ENCODE measurements around the gene ERC2. TPM values are rescaled to one million over a fixed set of nuclear protein-coding genes. Genes with fewer than 3 reads are reported as not detected.

The ERC2 gene
- total RNA-seq, 1 donor from 2014 or later = 48.3 TPM

- no peak overlapping the region for H3K4me3 Mint-ChIP-seq (ENCODE audit: unreplicated experiment)
- peaks cover 24% of the 10 kb centered on the region for H3K4me1 Mint-ChIP-seq (ENCODE audit: low read depth, unreplicated experiment)
- no peak for TF ChIP-seq CTCF (IDR thresholded peaks at IDR 0.05; ENCODE audit: partially characterized antibody, unreplicated experiment)
- DNase-seq = no peak
- H3K9me3 Mint-ChIP-seq (ENCODE audit: unreplicated experiment) = no peaks in the 10 kb centered on the region
- H3K36me3 Mint-ChIP-seq (ENCODE audit: unreplicated experiment) = no peaks in the 10 kb centered on the region
- H3K27me3 Mint-ChIP-seq (ENCODE audit: unreplicated experiment) = peaks cover 2% of the 10 kb centered on the region
- H3K27ac Mint-ChIP-seq (ENCODE audit: unreplicated experiment) = no peak overlapping the region
Measured at GRCh38 chr3:56053727-56054126, 414.5 kb downstream of the ERC2 start.

- Mint-ChIP-seq H3K4me3 (ENCODE audit: unreplicated experiment) (no peak overlapping the region), H3K4me1 (ENCODE audit: low read depth, unreplicated experiment) (peaks cover 24% of the 10 kb centered on the region), H3K36me3 (ENCODE audit: unreplicated experiment) (no peaks in the 10 kb centered on the region), H3K9me3 (ENCODE audit: unreplicated experiment) (no peaks in the 10 kb centered on the region), H3K27me3 (ENCODE audit: unreplicated experiment) (peaks cover 2% of the 10 kb centered on the region), H3K27ac (ENCODE audit: unreplicated experiment) (no peak overlapping the region)
- no peak for DNase-seq
- no peak for TF ChIP-seq CTCF (IDR thresholded peaks at IDR 0.05; ENCODE audit: partially characterized antibody, unreplicated experiment)
Measured at GRCh38 chr3:56052188-56052587, 416.1 kb downstream of the ERC2 start.

GRCh38 chr3:56051052-56051451 is 417.2 kb downstream of the ERC2 start:
- H3K36me3 Mint-ChIP-seq (ENCODE audit: unreplicated experiment) = no peaks in the 10 kb centered on the region
- no peak for DNase-seq
- no peak for TF ChIP-seq CTCF (IDR thresholded peaks at IDR 0.05; ENCODE audit: partially characterized antibody, unreplicated experiment)
- H3K27me3 Mint-ChIP-seq (ENCODE audit: unreplicated experiment) = peaks cover 2% of the 10 kb centered on the region
- no peak overlapping the region for H3K27ac Mint-ChIP-seq (ENCODE audit: unreplicated experiment)
- no peak overlapping the region for H3K4me3 Mint-ChIP-seq (ENCODE audit: unreplicated experiment)
- no peaks in the 10 kb centered on the region for H3K9me3 Mint-ChIP-seq (ENCODE audit: unreplicated experiment)
- peaks cover 16% of the 10 kb centered on the region for H3K4me1 Mint-ChIP-seq (ENCODE audit: low read depth, unreplicated experiment)

- Mint-ChIP-seq H3K9me3 (ENCODE audit: unreplicated experiment) (no peaks in the 10 kb centered on the region), H3K4me1 (ENCODE audit: low read depth, unreplicated experiment) (peaks cover 4% of the 10 kb centered on the region), H3K27ac (ENCODE audit: unreplicated experiment) (no peak overlapping the region), H3K27me3 (ENCODE audit: unreplicated experiment) (peaks cover 2% of the 10 kb centered on the region), H3K4me3 (ENCODE audit: unreplicated experiment) (no peak overlapping the region), H3K36me3 (ENCODE audit: unreplicated experiment) (no peaks in the 10 kb centered on the region)
- no peak for DNase-seq
- no peak for TF ChIP-seq CTCF (IDR thresholded peaks at IDR 0.05; ENCODE audit: partially characterized antibody, unreplicated experiment)
Measured at GRCh38 chr3:56048946-56049345, 419.3 kb downstream of the ERC2 start.

GRCh38 chr3:56048331-56048730 is 419.9 kb downstream of the ERC2 start:
- Mint-ChIP-seq H3K27me3 (ENCODE audit: unreplicated experiment) (peaks cover 2% of the 10 kb centered on the region), H3K4me1 (ENCODE audit: low read depth, unreplicated experiment) (peaks cover 4% of the 10 kb centered on the region), H3K4me3 (ENCODE audit: unreplicated experiment) (no peak overlapping the region), H3K9me3 (ENCODE audit: unreplicated experiment) (no peaks in the 10 kb centered on the region), H3K27ac (ENCODE audit: unreplicated experiment) (no peak overlapping the region), H3K36me3 (ENCODE audit: unreplicated experiment) (no peaks in the 10 kb centered on the region)
- DNase-seq = no peak
- no peak for TF ChIP-seq CTCF (IDR thresholded peaks at IDR 0.05; ENCODE audit: partially characterized antibody, unreplicated experiment)
